AG04449 (cell line): ENCODE measurements around the gene FAAP24.
A peak's percentile ranks its signal among the peaks of the same experiment; 100 is the strongest.
"Not testable (repeated sequence)": the region's sequence is repeated elsewhere in the genome, so short reads cannot be mapped to it uniquely, and the experiment has no call there.

Source experiments
- CTCF ChIA-PET: fragments of 350-600 bp; formaldehyde crosslinking; extraction: SDS; loops from one replicate; lab custom pipeline; 2021; ENCODE audit warnings: antibody characterized with exemption; lab: Yijun Ruan, JAX
- POLR2A ChIA-PET: fragments of 400-600, 350-600 bp; formaldehyde crosslinking; extraction: SDS; loops from one replicate; lab custom pipeline; 2020; ENCODE audit warnings: antibody characterized with exemption, inconsistent platforms; lab: Yijun Ruan, JAX
- DNase-seq: peaks from one replicate; pipeline ENCODE4 v3.0.0-alpha.2; 2010; ENCODE audit warnings: low read depth, low spot score
- H3K4me3 ChIP-seq: 2 replicates; pipeline ENCODE4 v1.5.1; 2011; ENCODE audit warnings: low read depth, mild to moderate bottlenecking, control low read depth, low read length
- CTCF ChIP-seq: IDR thresholded peaks from one replicate; pipeline ENCODE4 v1.5.1; 2011; ENCODE audit warnings: mild to moderate bottlenecking, moderate library complexity, low read length, control low read depth, inconsistent platforms; ENCODE audit not compliant: insufficient read depth; ENCODE audit errors: missing control alignments

The FAAP24 gene

GRCh38 chr19:32976223-32976805 lies 4.3 kb downstream of the FAAP24 start:
- DNase-seq: no peak
- H3K4me3 ChIP-seq: no peak overlapping the region
- POLR2A ChIA-PET: no interaction called here
- CTCF ChIA-PET: interaction anchor here (0.6 to 7.4 kb wide), 41 partner anchors 9 to 303 kb away, joined by 3 to 89 read pairs (median 4); partner anchors contain the start of gene GPATCH1
- TF ChIP-seq CTCF: peak; percentile 74

GRCh38 chr19:32977280-32977679 lies 5.2 kb downstream of the FAAP24 start:
- H3K4me3 ChIP-seq: no peak overlapping the region
- POLR2A ChIA-PET: no interaction called here
- CTCF ChIA-PET: interaction anchor here (1.0 to 7.4 kb wide), 10 partner anchors 8 to 157 kb away, joined by 3 to 89 read pairs (median 6); no protein-coding TSS in a partner anchor
- no peak for DNase-seq
- TF ChIP-seq CTCF: no peak

GRCh38 chr19:32977813-32978212 lies 5.8 kb downstream of the FAAP24 start:
- H3K4me3 ChIP-seq, DNase-seq, POLR2A ChIA-PET: not testable (repeated sequence)
- CTCF ChIA-PET: interaction anchor here (1.0 to 7.4 kb wide), 5 partner anchors 103 to 206 kb away, joined by 3 to 89 read pairs (median 4); partner anchors contain the start of gene GPATCH1

- H3K4me3 ChIP-seq, POLR2A ChIA-PET, DNase-seq: not testable (repeated sequence)
- CTCF ChIA-PET: interaction anchor here (1.4 kb wide), 1 partner anchor 139 kb away, joined by 3 read pairs; no protein-coding TSS in a partner anchor
Observed at GRCh38 chr19:32979807-32980206, 7.8 kb downstream of the FAAP24 start.

GRCh38 chr19:32982488-32982887 lies 10.4 kb downstream of the FAAP24 start:
- POLR2A ChIA-PET, CTCF ChIA-PET, DNase-seq, H3K4me3 ChIP-seq: not testable (repeated sequence)

- H3K4me3 ChIP-seq, DNase-seq, POLR2A ChIA-PET: not testable (repeated sequence)
- CTCF ChIA-PET: interaction anchor here (1.3 to 3.0 kb wide), 2 partner anchors 12 to 137 kb away, joined by 5 to 8 read pairs; no protein-coding TSS in a partner anchor
Observed at GRCh38 chr19:32988254-32988653, 16.2 kb downstream of the FAAP24 start.

GRCh38 chr19:32988724-32989123 lies 16.7 kb downstream of the FAAP24 start:
- H3K4me3 ChIP-seq: no peak overlapping the region
- ChIA-PET CTCF (interaction anchor here (3.0 kb wide), 1 partner anchor 13 kb away, joined by 8 read pairs; no protein-coding TSS in a partner anchor), POLR2A (no interaction called here)
- DNase-seq: no peak
- TF ChIP-seq CTCF: no peak

- POLR2A ChIA-PET, H3K4me3 ChIP-seq, CTCF ChIA-PET, DNase-seq: not testable (repeated sequence)
Observed at GRCh38 chr19:32995966-32996365, 23.9 kb downstream of the FAAP24 start.

GRCh38 chr19:32997061-32997464 lies 25.0 kb downstream of the FAAP24 start:
- CTCF ChIA-PET, H3K4me3 ChIP-seq, POLR2A ChIA-PET, DNase-seq: not testable (repeated sequence)
